Measurements from ENCODE around the gene ATP1A2. TPM values are rescaled to one million over a fixed set of nuclear protein-coding genes. Genes with fewer than 3 reads are reported as not detected.

The ATP1A2 gene
- total and polyA plus RNA-seq, 2 donors (not counting 3 experiments of a cell fraction or from before 2014, with no cell fraction given): not detected

- dilution Hi-C loops (cut with MboI; ENCODE audit: extremely low pct_ligation_motif_present, low sequenced_read_pairs): no loop called here
- H3K9ac ChIP-seq (replicated peaks; ENCODE audit: extremely low read depth, insufficient read depth, low read length): no peak overlapping the region
- BruUV-seq (replicated peaks): no TSS peak
- TF ChIP-seq EZH2 (IDR thresholded peaks at IDR 0.05; ENCODE audit: borderline replicate concordance, low read depth, low read length, severe bottlenecking) (no peak), GATA2 (IDR thresholded peaks at IDR 0.05; ENCODE audit: insufficient read depth, insufficient read length, low read depth, low read length) (no peak), JUN (IDR thresholded peaks at IDR 0.05; ENCODE audit: borderline replicate concordance, insufficient read depth, insufficient read length, low read depth) (no peak)
- H3K27ac ChIP-seq (ENCODE audit: insufficient read depth, low read depth, low read length): no peak overlapping the region
- H3K9me3 ChIP-seq (replicated peaks; ENCODE audit: control insufficient read depth, insufficient read depth, low read length): no peaks in the 10 kb centered on the region
- no peak overlapping the region for H2AFZ ChIP-seq (ENCODE audit: low read depth, low read length)
- no peaks in the 10 kb centered on the region for H3K36me3 ChIP-seq (ENCODE audit: control insufficient read depth in 2 of 2, extremely low read depth in 1 of 2, insufficient read depth in 2 of 2, low read length in 2 of 2)
- no peaks in the 10 kb centered on the region for H3K4me1 ChIP-seq (ENCODE audit: control insufficient read depth, extremely low read depth, insufficient read depth, low read length)
- no peaks in the 10 kb centered on the region for H3K27me3 ChIP-seq (ENCODE audit: control insufficient read depth in 2 of 2, insufficient read depth in 2 of 2, low read length in 2 of 2)
- H3K4me3 ChIP-seq (replicated peaks in 1 of 3; ENCODE audit: insufficient read depth in 1 of 3, low read depth in 1 of 3, low read length in 3 of 3): no peak overlapping the region
- ChIA-PET POLR2A (no interaction called here), CTCF (interaction anchor here (1.9 kb wide), 1 partner anchor 12 kb away, joined by 5 read pairs; no protein-coding TSS in a partner anchor)
- FAIRE-seq: no peak
- no peaks in the 10 kb centered on the region for H3K9me1 ChIP-seq (replicated peaks; ENCODE audit: control insufficient read depth, extremely low read depth, insufficient read depth, low read length)
- intact Hi-C loops (cut with micrococcal nuclease): no loop called here
- no peak for DNase-seq (ENCODE audit: low read depth, low spot score)
- no peaks in the 10 kb centered on the region for H4K20me1 ChIP-seq (replicated peaks; ENCODE audit: control insufficient read depth, extremely low read depth, insufficient read depth, low read length)
- H3K4me2 ChIP-seq (ENCODE audit: insufficient read depth, low read length): no peak overlapping the region
- H3K79me2 ChIP-seq (ENCODE audit: control insufficient read depth, insufficient read depth, low read length): no peaks in the 10 kb centered on the region
Observed at GRCh38 chr1:160137216-160137862, 21.8 kb downstream of the ATP1A2 start.

- H3K9me1 ChIP-seq (replicated peaks; ENCODE audit: control insufficient read depth, extremely low read depth, insufficient read depth, low read length): no peaks in the 10 kb centered on the region
- TF ChIP-seq POLR2AphosphoS5 (IDR thresholded peaks at IDR 0.05; ENCODE audit: insufficient read depth, low read depth, low read length) (no peak), FOS (IDR thresholded peaks at IDR 0.05; ENCODE audit: borderline replicate concordance, insufficient read depth, low read length) (no peak), POLR2A (IDR thresholded peaks at IDR 0.05; ENCODE audit: low read depth, low read length) (no peak), GATA2 (IDR thresholded peaks at IDR 0.05; ENCODE audit: insufficient read depth, insufficient read length, low read depth, low read length) (no peak), EZH2 (IDR thresholded peaks at IDR 0.05; ENCODE audit: borderline replicate concordance, low read depth, low read length, severe bottlenecking) (no peak), MYC (IDR thresholded peaks at IDR 0.05; ENCODE audit: low read depth, low read length) (no peak), CTCF (IDR thresholded peaks at IDR 0.05; ENCODE audit: extremely low read depth in 1 of 2, insufficient read depth in 1 of 2, low read depth in 1 of 2, low read length in 2 of 2) (no peak), JUN (IDR thresholded peaks at IDR 0.05; ENCODE audit: borderline replicate concordance, insufficient read depth, insufficient read length, low read depth) (no peak), MAX (IDR thresholded peaks at IDR 0.05; ENCODE audit: insufficient read depth, insufficient read length) (no peak)
- DNase-seq (ENCODE audit: low read depth, low spot score) (no peak), FAIRE-seq (no peak)
- no peak overlapping the region for H3K27ac ChIP-seq (ENCODE audit: insufficient read depth, low read depth, low read length)
- no TSS peak for BruUV-seq (replicated peaks)
- H2AFZ ChIP-seq (ENCODE audit: low read depth, low read length): no peak overlapping the region
- dilution Hi-C loops (cut with MboI; ENCODE audit: extremely low pct_ligation_motif_present, low sequenced_read_pairs): no loop called here
- no peaks in the 10 kb centered on the region for H3K36me3 ChIP-seq (ENCODE audit: control insufficient read depth in 2 of 2, extremely low read depth in 1 of 2, insufficient read depth in 2 of 2, low read length in 2 of 2)
- CTCF ChIA-PET: no interaction called here
- POLR2A ChIA-PET: no interaction called here
- H3K9ac ChIP-seq (replicated peaks; ENCODE audit: extremely low read depth, insufficient read depth, low read length): no peak overlapping the region
- no peak overlapping the region for H3K4me3 ChIP-seq (replicated peaks in 1 of 3; ENCODE audit: insufficient read depth in 1 of 3, low read depth in 1 of 3, low read length in 3 of 3)
- intact Hi-C loops (cut with micrococcal nuclease): no loop called here
- peaks cover 0 to 4% of the 10 kb centered on the region in 2 experiments for H3K27me3 ChIP-seq (ENCODE audit: control insufficient read depth in 2 of 2, insufficient read depth in 2 of 2, low read length in 2 of 2)
- H3K4me1 ChIP-seq (ENCODE audit: control insufficient read depth, extremely low read depth, insufficient read depth, low read length): no peaks in the 10 kb centered on the region
- no peak overlapping the region for H3K4me2 ChIP-seq (ENCODE audit: insufficient read depth, low read length)
- no peaks in the 10 kb centered on the region for H3K9me3 ChIP-seq (replicated peaks; ENCODE audit: control insufficient read depth, insufficient read depth, low read length)
- no peaks in the 10 kb centered on the region for H3K79me2 ChIP-seq (ENCODE audit: control insufficient read depth, insufficient read depth, low read length)
- H4K20me1 ChIP-seq (replicated peaks; ENCODE audit: control insufficient read depth, extremely low read depth, insufficient read depth, low read length): no peaks in the 10 kb centered on the region
Observed at GRCh38 chr1:160139840-160140239, 24.3 kb downstream of the ATP1A2 start.

Measured in endothelial cell of umbilical vein (primary cell).